ENCODE data around the gene TFB2M.
"Not testable (repeated sequence)": the region's sequence is repeated elsewhere in the genome, so short reads cannot be mapped to it uniquely, and the experiment has no call there.

Gene TFB2M

GRCh38 chr1:246582301-246583055 is 16.4 kb upstream of the TFB2M start:
- no peak for DNase-seq

DNA sequence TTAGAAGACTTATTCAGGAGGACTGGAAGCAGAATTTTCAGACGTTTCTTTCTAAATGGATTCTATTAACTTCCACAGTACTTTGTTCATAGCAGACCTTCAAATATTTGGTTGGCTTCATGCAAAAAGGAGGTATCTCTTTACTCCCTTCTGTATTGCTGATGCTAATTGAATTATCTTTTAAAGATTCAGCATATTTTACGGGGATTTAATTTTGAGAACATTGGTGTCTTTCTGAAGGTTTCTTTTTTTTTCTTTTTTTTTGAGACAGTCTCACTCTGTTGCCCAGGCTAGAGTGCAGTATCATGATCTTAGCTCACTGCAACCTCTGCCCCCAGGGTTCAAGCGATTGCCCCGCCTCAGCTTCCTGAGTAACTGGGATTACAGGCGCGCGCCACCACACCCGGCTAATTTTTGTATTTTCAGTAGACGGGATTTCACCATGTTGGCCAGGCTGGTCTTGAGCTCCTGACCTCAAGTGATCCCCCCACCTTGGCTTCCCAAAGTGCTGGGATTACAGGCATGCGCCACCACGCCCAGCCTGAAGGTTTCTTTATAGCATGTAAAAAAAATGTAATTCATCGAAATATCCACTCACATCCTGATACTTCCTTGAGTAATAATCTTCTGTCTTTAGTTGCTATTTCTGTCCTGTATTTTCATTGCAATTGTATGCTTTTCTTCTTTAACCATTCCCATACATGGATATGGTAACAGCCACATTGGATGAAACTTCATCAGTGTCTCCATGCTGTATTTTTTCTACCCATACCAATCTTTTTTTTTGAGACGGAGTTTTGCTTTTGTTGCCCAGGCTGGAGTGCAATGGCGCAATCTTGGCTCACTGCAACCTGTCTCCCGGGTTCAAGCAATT is 14.7 kb upstream of the TFB2M start:
- DNase-seq = no peak

DNA sequence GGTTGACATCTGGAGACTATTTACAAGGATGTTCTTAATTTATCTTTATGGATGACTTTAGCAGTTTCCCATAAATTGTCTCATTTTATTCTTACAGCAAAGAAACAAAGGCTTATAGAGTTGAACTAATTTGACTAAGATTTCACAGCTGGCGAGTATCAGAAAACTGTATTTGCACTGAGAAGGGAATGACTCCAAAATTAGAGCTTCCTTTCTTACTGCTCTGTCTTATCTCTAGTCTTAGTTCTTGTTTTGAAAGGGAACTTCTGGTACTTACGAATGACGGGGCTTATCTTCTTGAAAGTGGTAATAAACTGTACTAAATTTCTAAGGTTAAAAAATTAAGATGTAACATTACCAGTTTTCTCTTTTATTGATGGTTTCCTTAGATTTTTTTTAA is 13.8 kb upstream of the TFB2M start:
- DNase-seq = no peak

- no peak for DNase-seq
Observed at GRCh38 chr1:246577720-246578106, 11.7 kb upstream of the TFB2M start.

GRCh38 chr1:246577082-246577719 is 11.1 kb upstream of the TFB2M start:
- DNase-seq = no peak

DNA sequence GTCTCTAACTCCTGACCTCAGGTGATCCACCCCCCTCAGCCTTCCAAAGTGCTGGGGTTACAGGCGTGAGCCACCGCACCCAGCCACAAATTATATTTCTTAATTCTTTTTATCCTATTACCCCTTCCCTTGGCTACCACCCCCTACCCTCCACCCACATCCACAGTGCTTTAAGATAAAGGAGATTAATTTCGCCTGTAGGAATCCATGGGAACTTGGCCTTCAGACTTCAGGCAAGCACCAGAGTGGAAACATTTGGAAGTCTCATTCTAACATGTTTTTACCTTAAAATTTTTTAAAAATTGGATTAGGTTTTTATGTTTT is 10.6 kb upstream of the TFB2M start:
- DNase-seq = no peak

DNA sequence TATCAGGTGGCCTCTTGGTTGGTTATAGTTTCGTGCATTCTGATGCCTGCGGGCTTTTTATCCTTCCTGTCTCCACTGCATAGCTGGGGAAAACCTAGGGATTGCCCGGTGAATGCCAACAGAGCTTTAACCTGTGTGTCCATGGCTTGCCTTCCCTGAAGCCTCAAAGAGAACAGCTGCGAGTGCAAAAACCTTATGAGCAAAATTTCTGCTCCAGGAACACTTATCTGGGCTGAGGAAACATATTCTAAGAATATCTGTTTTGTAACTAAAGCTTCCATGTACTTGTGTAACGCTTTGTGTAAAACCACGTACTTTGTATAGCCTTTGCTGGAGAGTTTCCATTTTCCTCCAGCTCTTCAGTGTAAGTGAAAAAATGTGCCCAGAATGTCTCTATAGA is 7.4 kb upstream of the TFB2M start:
- DNase-seq = no peak

DNA sequence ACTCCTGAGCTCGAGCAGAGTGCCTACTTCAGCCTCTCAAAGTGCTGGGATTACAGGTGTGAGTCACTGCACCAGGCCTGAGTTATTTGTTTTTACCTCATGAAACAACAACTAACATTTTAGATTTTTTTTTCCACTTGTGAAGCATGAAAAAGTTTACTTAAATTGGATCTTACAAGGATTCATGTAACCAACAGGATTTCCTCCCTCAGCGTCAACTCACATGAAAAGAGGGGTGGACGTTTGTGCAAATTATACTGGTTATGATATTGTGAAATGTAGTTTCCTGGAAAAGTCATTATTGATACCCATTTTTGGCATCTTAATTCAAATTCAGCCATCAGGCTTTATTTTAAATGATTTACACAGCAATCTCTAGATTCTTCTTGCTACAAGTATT is 6.7 kb upstream of the TFB2M start:
- no peak for DNase-seq

DNA sequence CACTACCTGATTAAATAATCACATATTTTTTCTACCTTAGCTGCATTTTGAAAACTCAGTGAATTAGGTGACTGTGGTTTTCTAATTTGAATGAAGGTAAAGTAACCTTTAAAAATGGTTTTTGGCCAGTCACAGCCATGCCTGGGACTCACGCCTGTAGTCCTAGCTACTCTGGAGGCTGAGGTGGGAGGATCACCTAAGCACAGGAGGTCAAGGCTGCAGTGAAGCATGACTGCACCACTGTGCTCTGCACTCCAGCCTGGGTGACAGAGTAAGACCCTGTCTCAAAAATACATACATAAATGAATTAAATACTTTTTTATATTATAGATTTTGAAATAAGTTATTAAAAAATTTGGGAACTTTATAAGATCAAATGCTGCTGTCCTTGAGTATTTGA is 5.9 kb upstream of the TFB2M start:
- no peak for DNase-seq

- DNase-seq = not testable (repeated sequence)
Observed at GRCh38 chr1:246571309-246571708, 5.2 kb upstream of the TFB2M start.

- DNase-seq = no peak
Observed at GRCh38 chr1:246569248-246570238, 3.5 kb upstream of the TFB2M start.

- no peak for DNase-seq
Observed at GRCh38 chr1:246567646-246568235, 1.7 kb upstream of the TFB2M start.

DNA sequence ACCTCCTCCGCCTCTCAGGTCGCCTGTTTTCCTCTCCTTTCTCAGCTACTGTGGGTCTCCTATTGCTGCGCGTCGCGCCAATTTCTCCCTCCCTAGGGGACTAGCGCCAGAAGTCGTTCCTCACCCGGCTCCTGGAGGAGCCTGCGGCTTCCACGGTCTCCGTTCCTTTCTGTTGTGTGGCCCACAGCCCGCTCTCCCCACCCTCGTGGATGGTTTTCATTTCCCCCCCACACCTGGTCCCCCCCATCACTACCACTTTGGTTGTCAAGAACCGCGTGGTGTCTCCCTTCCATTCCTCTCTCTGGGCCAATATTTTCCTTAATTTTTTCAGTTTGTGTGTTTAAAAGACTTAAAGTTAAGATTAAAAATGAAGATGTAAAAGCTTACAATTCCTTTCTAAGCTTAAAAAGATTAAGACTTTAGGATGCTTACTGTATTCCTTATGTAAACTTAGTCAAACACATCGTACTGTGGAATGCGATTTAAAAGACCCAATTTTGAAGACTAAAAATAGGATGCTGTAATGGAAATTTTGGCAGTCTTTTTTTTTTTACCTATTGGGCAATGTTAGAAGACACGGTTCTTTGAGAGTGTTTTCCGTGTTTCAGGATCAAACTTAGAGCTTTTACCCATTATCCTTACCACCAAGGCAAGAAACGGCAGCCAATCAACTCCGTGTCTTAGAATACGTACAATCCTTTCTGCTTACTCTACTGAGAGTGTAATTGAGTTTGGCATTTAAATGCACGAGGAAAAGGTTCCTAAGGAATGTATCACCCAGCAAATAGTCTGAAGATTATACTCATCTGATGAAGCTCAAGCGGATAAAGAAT is 968 bp upstream of the TFB2M start:
- no peak for DNase-seq

DNA sequence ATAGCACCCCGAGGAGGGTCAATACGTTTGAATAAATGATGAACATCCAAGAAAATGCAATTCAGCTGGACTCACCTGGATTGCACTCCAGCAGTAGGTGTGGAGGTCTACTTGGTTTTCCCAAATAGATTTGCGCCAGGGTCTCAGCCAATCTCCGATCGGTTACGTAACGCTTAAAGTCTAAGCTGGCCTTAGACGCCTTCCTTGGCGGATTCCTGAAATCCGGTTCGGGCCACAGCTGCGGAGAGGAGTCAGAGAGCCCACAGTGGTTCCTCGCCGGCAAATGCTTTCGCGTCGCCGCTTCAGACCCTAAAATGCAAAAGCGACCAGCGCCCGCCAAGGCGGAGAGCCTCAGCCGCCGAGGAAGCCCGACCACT is 322 bp downstream of the TFB2M start:
- DNase-seq = no peak

- no peak for DNase-seq
Observed at GRCh38 chr1:246564839-246565750, 966 bp downstream of the TFB2M start.

DNA sequence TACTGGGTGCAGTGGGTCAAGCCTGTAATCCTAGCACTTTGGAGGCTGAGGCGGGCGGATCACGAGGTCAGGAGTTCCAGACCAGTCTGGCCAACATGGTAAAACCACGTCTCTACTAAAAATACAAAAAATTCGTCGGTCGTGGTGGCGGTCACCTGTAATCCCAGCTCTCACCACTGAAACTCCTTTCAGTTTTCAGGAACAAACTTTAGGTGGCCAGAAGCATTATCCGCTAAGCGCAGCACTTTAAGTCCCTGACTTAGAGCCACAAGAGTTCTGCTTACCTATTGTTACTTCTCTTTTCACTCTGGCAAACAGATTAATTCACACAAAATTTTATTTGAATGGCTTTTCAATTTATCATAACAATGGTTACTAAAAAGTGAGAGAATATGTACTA is 5.2 kb downstream of the TFB2M start:
- not testable (repeated sequence) for DNase-seq

- no peak for DNase-seq
Observed at GRCh38 chr1:246559310-246559709, 6.8 kb downstream of the TFB2M start.

DNA sequence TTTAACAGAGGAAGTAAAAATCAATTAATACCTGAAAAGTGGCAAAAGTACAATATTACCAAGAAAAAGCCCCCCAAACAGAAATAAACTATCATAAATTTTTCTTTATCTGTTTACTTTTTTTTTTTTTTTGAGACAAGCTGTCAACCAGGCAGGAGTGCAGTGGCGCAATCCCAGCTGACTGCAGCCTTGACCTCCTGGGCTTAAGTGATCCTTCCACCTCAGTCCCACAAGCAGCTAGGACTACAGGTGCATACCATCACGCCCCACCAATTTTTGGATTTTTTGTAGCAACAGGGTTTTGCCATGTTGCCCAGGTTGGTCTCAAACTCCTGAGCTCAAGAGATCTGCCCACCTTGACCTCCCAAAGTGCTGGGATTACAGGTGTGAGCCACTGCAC is 8.0 kb downstream of the TFB2M start:
- DNase-seq = no peak

DNA sequence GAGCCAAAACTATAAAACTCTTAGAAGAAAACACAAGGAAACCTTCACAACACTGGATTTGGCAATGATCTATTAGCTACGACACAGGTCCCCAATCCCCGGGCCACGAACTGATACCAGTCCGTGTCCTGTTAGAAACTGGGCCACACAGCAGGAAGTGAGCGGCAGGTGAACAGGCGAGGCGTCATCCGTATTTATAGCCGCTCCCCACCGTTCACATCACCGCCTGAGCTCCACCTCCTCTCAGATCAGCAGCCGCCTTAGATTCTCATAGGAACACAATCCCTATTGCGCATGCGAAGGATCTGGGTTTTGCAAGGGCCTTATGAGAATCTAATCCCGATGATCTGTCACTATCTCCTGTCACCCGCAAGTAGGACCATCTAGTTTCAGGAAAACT is 11.9 kb downstream of the TFB2M start:
- no peak for DNase-seq

DNA sequence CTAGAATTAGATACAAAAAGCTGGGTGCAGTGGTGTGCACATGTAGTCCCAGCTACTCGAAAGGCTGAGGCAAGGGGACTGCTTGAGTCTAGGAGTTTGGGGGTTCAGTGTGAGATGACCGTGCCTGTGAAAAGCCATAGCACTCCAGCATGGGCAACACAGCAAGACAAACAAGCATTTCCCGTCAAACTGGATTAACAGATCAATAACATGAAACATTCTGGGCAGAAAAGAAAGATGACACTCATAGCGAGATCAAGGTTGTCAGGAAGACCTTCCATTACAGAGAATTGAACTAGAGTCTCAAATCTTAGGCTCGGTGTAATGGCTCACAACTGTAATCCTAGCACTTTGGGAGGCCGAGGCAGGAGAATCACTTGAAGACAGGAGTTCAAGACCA is 14.0 kb downstream of the TFB2M start:
- no peak for DNase-seq
